Activated CD4-positive, alpha-beta memory T cell treated with anti-CD3 and anti-CD28 coated beads, Interleukin-2, amount 10 ng/mL, durations not matched to agents 7 days and 5 days (primary cell): ENCODE results near the gene RREB1. TPM values are rescaled to one million over a fixed set of nuclear protein-coding genes. Genes with fewer than 3 reads are reported as not detected.

Experiments
- CTCF ChIA-PET: fragments of 350-600 bp; sonication (Branson Sonifier 250); formaldehyde crosslinking; loops from one replicate; lab custom pipeline; 2021; ENCODE audit warnings: antibody characterized with exemption, inconsistent platforms; lab: Charles Lee
- POLR2A ChIA-PET: fragments of 350-600 bp; sonication (Branson Sonifier 250); formaldehyde crosslinking; loops from one replicate; lab custom pipeline; 2021; ENCODE audit warnings: antibody characterized with exemption; lab: Charles Lee
- DNase-seq: peaks from one replicate; pipeline ENCODE4 v3.0.0-alpha.2; 2020
- H3K27ac Mint-ChIP-seq: one replicate; pipeline ENCODE4 v1.8.0; 2021; ENCODE audit warnings: mild to moderate bottlenecking, mixed read lengths
- H3K27me3 Mint-ChIP-seq: one replicate; pipeline ENCODE4 v1.8.0; 2021; ENCODE audit warnings: mixed read lengths
- H3K36me3 Mint-ChIP-seq: one replicate; pipeline ENCODE4 v1.8.0; 2021; ENCODE audit warnings: low read depth, mixed read lengths
- H3K4me1 Mint-ChIP-seq: one replicate; pipeline ENCODE4 v1.8.0; 2021; ENCODE audit warnings: mixed read lengths
- H3K4me3 Mint-ChIP-seq: one replicate; pipeline ENCODE4 v1.8.0; 2021; ENCODE audit warnings: mild to moderate bottlenecking, mixed read lengths
- H3K9me3 Mint-ChIP-seq: one replicate; pipeline ENCODE4 v1.8.0; 2021; ENCODE audit warnings: mixed read lengths
- total RNA-seq, 2 experiments: library from RNA; stranded (reverse); gene quantifications; one replicate each; pipeline ENCODE4 v1.2.3, GENCODE V29; 2021

The RREB1 gene
- total RNA-seq, 2 experiments from 2014 or later = 26.5 to 27.9 TPM

GRCh38 chr6:7106215-7106751 is 1.5 kb upstream of the RREB1 start:
- no peaks in the 10 kb centered on the region for H3K9me3 Mint-ChIP-seq
- H3K27ac Mint-ChIP-seq = peak overlapping the region; percentile 77
- peaks cover 4% of the 10 kb centered on the region for H3K27me3 Mint-ChIP-seq
- no peak for DNase-seq
- H3K4me3 Mint-ChIP-seq = peak overlapping the region; percentile 85
- H3K36me3 Mint-ChIP-seq = peaks cover 8% of the 10 kb centered on the region
- ChIA-PET POLR2A (interaction anchor here (4.2 to 6.0 kb wide), 2 partner anchors 18 to 31 kb away, joined by 39 to 76 read pairs; no protein-coding TSS in a partner anchor), CTCF (interaction anchor here (1.2 to 2.5 kb wide), 2 partner anchors 19 to 138 kb away, joined by 3 to 13 read pairs; no protein-coding TSS in a partner anchor)
- peaks cover 26% of the 10 kb centered on the region for H3K4me1 Mint-ChIP-seq

GRCh38 chr6:7106752-7107577 is 796 bp upstream of the RREB1 start:
- H3K4me3 Mint-ChIP-seq = peak overlapping the region; percentile 85
- H3K27ac Mint-ChIP-seq = peak overlapping the region; percentile 77
- POLR2A ChIA-PET = interaction anchor here (0.9 to 6.0 kb wide), 9 partner anchors 9 to 494 kb away, joined by 3 to 76 read pairs (median 4); no protein-coding TSS in a partner anchor

GRCh38 chr6:7108196-7108963 is 619 bp downstream of the RREB1 start:
- Mint-ChIP-seq H3K27me3 (no peaks in the 10 kb centered on the region), H3K36me3 (peaks cover 13% of the 10 kb centered on the region), H3K27ac (peak overlapping the region; percentile 89), H3K4me3 (peak overlapping the region; percentile 92), H3K9me3 (no peaks in the 10 kb centered on the region), H3K4me1 (peaks cover 44% of the 10 kb centered on the region)
- POLR2A ChIA-PET = interaction anchor here (0.9 to 6.0 kb wide), 16 partner anchors 8 to 495 kb away, joined by 3 to 76 read pairs (median 4); no protein-coding TSS in a partner anchor
- peak; percentile 55 for DNase-seq
- CTCF ChIA-PET = interaction anchor here (0.8 to 1.1 kb wide), 2 partner anchors 22 to 495 kb away, joined by 3 to 4 read pairs; no protein-coding TSS in a partner anchor

More at GRCh38 chr6:7106752-7107577, 796 bp upstream of the RREB1 start:
- Mint-ChIP-seq H3K36me3 (peaks cover 8% of the 10 kb centered on the region), H3K27me3 (no peaks in the 10 kb centered on the region), H3K9me3 (no peaks in the 10 kb centered on the region), H3K4me1 (peaks cover 33% of the 10 kb centered on the region)
- peak; percentile 67 for DNase-seq
- CTCF ChIA-PET = interaction anchor here (1.2 to 2.5 kb wide), 2 partner anchors 20 to 137 kb away, joined by 3 to 13 read pairs; no protein-coding TSS in a partner anchor

- peaks cover 50% of the 10 kb centered on the region for H3K4me1 Mint-ChIP-seq
Measured at GRCh38 chr6:7108964-7109836, 1.4 kb downstream of the RREB1 start.

GRCh38 chr6:7110092-7110792 is 2.5 kb downstream of the RREB1 start:
- Mint-ChIP-seq H3K27ac (peak overlapping the region; percentile 70), H3K36me3 (peaks cover 13% of the 10 kb centered on the region), H3K4me1 (peaks cover 57% of the 10 kb centered on the region), H3K9me3 (no peaks in the 10 kb centered on the region), H3K27me3 (no peaks in the 10 kb centered on the region), H3K4me3 (peak overlapping the region; percentile 83)
- POLR2A ChIA-PET = interaction anchor here (1.5 to 6.0 kb wide), 6 partner anchors 11 to 484 kb away, joined by 4 to 76 read pairs (median 12); no protein-coding TSS in a partner anchor
- no peak for DNase-seq
- CTCF ChIA-PET = interaction anchor here (0.9 to 1.2 kb wide), 2 partner anchors 58 to 129 kb away, joined by 3 read pairs; no protein-coding TSS in a partner anchor

More at GRCh38 chr6:7108964-7109836, 1.4 kb downstream of the RREB1 start:
- H3K27me3 Mint-ChIP-seq = no peaks in the 10 kb centered on the region
- peaks cover 13% of the 10 kb centered on the region for H3K36me3 Mint-ChIP-seq
- no peaks in the 10 kb centered on the region for H3K9me3 Mint-ChIP-seq
- CTCF ChIA-PET = interaction anchor here (0.8 to 1.1 kb wide), 3 partner anchors 23 to 496 kb away, joined by 3 to 4 read pairs (median 3); no protein-coding TSS in a partner anchor
- POLR2A ChIA-PET = interaction anchor here (1.0 to 6.0 kb wide), 12 partner anchors 10 to 496 kb away, joined by 3 to 76 read pairs (median 5); no protein-coding TSS in a partner anchor
- peak overlapping the region; percentile 83 for H3K4me3 Mint-ChIP-seq
- peak; percentile 48 for DNase-seq
- H3K27ac Mint-ChIP-seq = peak overlapping the region; percentile 70

GRCh38 chr6:7111095-7111690 is 3.4 kb downstream of the RREB1 start:
- Mint-ChIP-seq H3K4me3 (no peak overlapping the region), H3K4me1 (peaks cover 64% of the 10 kb centered on the region), H3K27me3 (no peaks in the 10 kb centered on the region), H3K9me3 (no peaks in the 10 kb centered on the region), H3K27ac (no peak overlapping the region), H3K36me3 (peaks cover 16% of the 10 kb centered on the region)
- no peak for DNase-seq
- POLR2A ChIA-PET = interaction anchor here (4.4 to 6.0 kb wide), 2 partner anchors 26 to 30 kb away, joined by 19 to 76 read pairs; no protein-coding TSS in a partner anchor
- CTCF ChIA-PET = interaction anchor here (1.2 kb wide), 1 partner anchor 128 kb away, joined by 3 read pairs; no protein-coding TSS in a partner anchor

- Mint-ChIP-seq H3K9me3 (no peaks in the 10 kb centered on the region), H3K27ac (no peak overlapping the region), H3K27me3 (no peaks in the 10 kb centered on the region), H3K36me3 (peaks cover 16% of the 10 kb centered on the region), H3K4me3 (peak overlapping the region; percentile 38), H3K4me1 (peaks cover 67% of the 10 kb centered on the region)
- DNase-seq = no peak
- ChIA-PET POLR2A (no interaction called here), CTCF (no interaction called here)
Measured at GRCh38 chr6:7112171-7112570, 4.4 kb downstream of the RREB1 start.

- POLR2A ChIA-PET = no interaction called here
- H3K27me3 Mint-ChIP-seq = no peaks in the 10 kb centered on the region
- peak; percentile 23 for DNase-seq
- H3K4me3 Mint-ChIP-seq = no peak overlapping the region
- peaks cover 67% of the 10 kb centered on the region for H3K4me1 Mint-ChIP-seq
- no peaks in the 10 kb centered on the region for H3K9me3 Mint-ChIP-seq
- no peak overlapping the region for H3K27ac Mint-ChIP-seq
- peaks cover 16% of the 10 kb centered on the region for H3K36me3 Mint-ChIP-seq
- CTCF ChIA-PET = no interaction called here
Measured at GRCh38 chr6:7112741-7113313, 5.1 kb downstream of the RREB1 start.

- CTCF ChIA-PET = interaction anchor here (1.1 kb wide), 1 partner anchor 29 kb away, joined by 4 read pairs; no protein-coding TSS in a partner anchor
- Mint-ChIP-seq H3K27me3 (no peaks in the 10 kb centered on the region), H3K9me3 (no peaks in the 10 kb centered on the region), H3K4me1 (peaks cover 63% of the 10 kb centered on the region), H3K27ac (no peak overlapping the region), H3K4me3 (no peak overlapping the region), H3K36me3 (peaks cover 16% of the 10 kb centered on the region)
- DNase-seq = no peak
- POLR2A ChIA-PET = interaction anchor here (2.0 kb wide), 1 partner anchor 21 kb away, joined by 8 read pairs; no protein-coding TSS in a partner anchor
Measured at GRCh38 chr6:7114744-7115458, 7.1 kb downstream of the RREB1 start.
